SK-N-MC (cell line): ENCODE results near the gene CIT.

Experiments
- DNase-seq: peaks from one replicate; pipeline ENCODE4 v3.0.0-alpha.2; 2011; ENCODE audit warnings: low read depth, low spot score
- H3K27ac ChIP-seq: fragments of 200-600 bp; sonication (generic); 2 replicates; pipeline ENCODE4 v1.5.1; 2016; ENCODE audit warnings: mixed run types
- H3K36me3 ChIP-seq: fragments of 200-600 bp; sonication (generic); 2 replicates; pipeline ENCODE4 v1.6.1; 2017; ENCODE audit warnings: antibody characterized with exemption, low read length, mixed read lengths; ENCODE audit not compliant: insufficient read depth
- H3K4me3 ChIP-seq: fragments of 200-600 bp; sonication (generic); 2 replicates; pipeline ENCODE4 v1.5.1; 2016
- H3K9ac ChIP-seq: fragments of 200-600 bp; sonication (generic); 2 replicates; pipeline ENCODE4 v1.8.0; 2017; ENCODE audit warnings: mixed run types, mixed read lengths; ENCODE audit not compliant: insufficient read length
- H3K9me3 ChIP-seq: fragments of 200-600 bp; sonication (generic); 2 replicates; pipeline ENCODE4 v1.6.1; 2017; ENCODE audit warnings: low read depth, mild to moderate bottlenecking, antibody characterized with exemption, low read length, moderate library complexity, mixed read lengths
- EZH2 ChIP-seq: fragments of 200-600 bp; sonication (generic); IDR thresholded peaks from one replicate; pipeline ENCODE4 v1.6.1; 2017; ENCODE audit warnings: antibody characterized with exemption
- FOXP2 ChIP-seq: optimal IDR thresholded peaks from 2 replicates; pipeline ENCODE3; 2011; ENCODE audit warnings: mild to moderate bottlenecking, moderate library complexity; ENCODE audit not compliant: insufficient read depth; ENCODE audit errors: extremely low read length, control extremely low read depth
- POLR2AphosphoS5 ChIP-seq: IDR thresholded peaks from 2 replicates; pipeline ENCODE4 v1.6.1; 2012; ENCODE audit warnings: mild to moderate bottlenecking, low read depth, low read length, borderline replicate concordance

Gene CIT

GRCh38 chr12:119868992-119869391, 8.1 kb downstream of the CIT start:
- Histone ChIP-seq H3K4me3 (no peak overlapping the region), H3K9ac (no peak overlapping the region), H3K36me3 (peaks cover 73% of the 10 kb centered on the region), H3K27ac (no peak overlapping the region), H3K9me3 (no peaks in the 10 kb centered on the region)
- no peak for TF ChIP-seq FOXP2
- no peak for TF ChIP-seq POLR2AphosphoS5
- TF ChIP-seq EZH2 = no peak
- no peak for DNase-seq

- DNase-seq = no peak
- TF ChIP-seq EZH2 (no peak), FOXP2 (no peak), POLR2AphosphoS5 (no peak)
- Histone ChIP-seq H3K27ac (no peak overlapping the region), H3K36me3 (peaks cover 68% of the 10 kb centered on the region), H3K9ac (no peak overlapping the region), H3K4me3 (no peak overlapping the region), H3K9me3 (no peaks in the 10 kb centered on the region)
Measured at GRCh38 chr12:119864591-119864990, 12.5 kb downstream of the CIT start.

- no peak for DNase-seq
- Histone ChIP-seq H3K4me3 (no peak overlapping the region), H3K27ac (no peak overlapping the region), H3K9me3 (no peaks in the 10 kb centered on the region), H3K9ac (no peak overlapping the region), H3K36me3 (peaks cover 51% of the 10 kb centered on the region)
- TF ChIP-seq EZH2 = no peak
- no peak for TF ChIP-seq FOXP2
- TF ChIP-seq POLR2AphosphoS5 = no peak
Measured at GRCh38 chr12:119859241-119859640, 17.9 kb downstream of the CIT start.

- Histone ChIP-seq H3K9ac (no peak overlapping the region), H3K36me3 (peaks cover 46% of the 10 kb centered on the region), H3K27ac (no peak overlapping the region), H3K4me3 (no peak overlapping the region), H3K9me3 (no peaks in the 10 kb centered on the region)
- no peak for TF ChIP-seq EZH2
- no peak for TF ChIP-seq POLR2AphosphoS5
- TF ChIP-seq FOXP2 = no peak
- DNase-seq = no peak
Measured at GRCh38 chr12:119857041-119857591, 20.0 kb downstream of the CIT start.

- Histone ChIP-seq H3K27ac (no peak overlapping the region), H3K9ac (no peak overlapping the region), H3K36me3 (peaks cover 39% of the 10 kb centered on the region), H3K4me3 (no peak overlapping the region), H3K9me3 (no peaks in the 10 kb centered on the region)
- TF ChIP-seq EZH2 = no peak
- no peak for TF ChIP-seq POLR2AphosphoS5
- no peak for TF ChIP-seq FOXP2
- no peak for DNase-seq
Measured at GRCh38 chr12:119850330-119850729, 26.8 kb downstream of the CIT start.

- Histone ChIP-seq H3K9me3 (no peaks in the 10 kb centered on the region), H3K36me3 (peaks cover 34% of the 10 kb centered on the region), H3K9ac (no peak overlapping the region), H3K27ac (no peak overlapping the region), H3K4me3 (no peak overlapping the region)
- DNase-seq = no peak
- TF ChIP-seq EZH2 (no peak), FOXP2 (no peak), POLR2AphosphoS5 (no peak)
Measured at GRCh38 chr12:119843100-119843499, 34.0 kb downstream of the CIT start.

GRCh38 chr12:119842380-119842779, 34.7 kb downstream of the CIT start:
- no peak overlapping the region for H3K9ac ChIP-seq
- H3K27ac ChIP-seq = no peak overlapping the region
- H3K4me3 ChIP-seq = no peak overlapping the region
- TF ChIP-seq EZH2 (no peak), FOXP2 (no peak), POLR2AphosphoS5 (no peak)
- peaks cover 31% of the 10 kb centered on the region for H3K36me3 ChIP-seq
- H3K9me3 ChIP-seq = no peaks in the 10 kb centered on the region
- no peak for DNase-seq

GRCh38 chr12:119841433-119842210, 35.5 kb downstream of the CIT start:
- no peak overlapping the region for H3K4me3 ChIP-seq
- H3K27ac ChIP-seq = no peak overlapping the region
- peaks cover 31% of the 10 kb centered on the region for H3K36me3 ChIP-seq
- TF ChIP-seq EZH2 = no peak
- TF ChIP-seq POLR2AphosphoS5 = no peak
- no peak for TF ChIP-seq FOXP2
- H3K9me3 ChIP-seq = no peaks in the 10 kb centered on the region
- no peak for DNase-seq
- H3K9ac ChIP-seq = no peak overlapping the region

- H3K9ac ChIP-seq = no peak overlapping the region
- DNase-seq = no peak
- TF ChIP-seq POLR2AphosphoS5 (no peak), FOXP2 (no peak), EZH2 (no peak)
- H3K27ac ChIP-seq = no peak overlapping the region
- peaks cover 29% of the 10 kb centered on the region for H3K36me3 ChIP-seq
- H3K9me3 ChIP-seq = no peaks in the 10 kb centered on the region
- no peak overlapping the region for H3K4me3 ChIP-seq
Measured at GRCh38 chr12:119840582-119840981, 36.5 kb downstream of the CIT start.
